Right lobe of liver (tissue), 4 donors: ENCODE data around the gene SPTB.

ENCODE experiments used
- CTCF ChIP-seq, 4 donors: fragments of 200-600 bp in 3 of 4; fragments of 450-650 bp in 1 of 4; IDR thresholded peaks; one replicate each; pipeline versions ENCODE4 v1.5.1 to v1.8.0; 2016 to 2022; ENCODE audit warnings: antibody characterized with exemption in 4 of 4, mild to moderate bottlenecking in 2 of 4
- POLR2A ChIP-seq: fragments of 450-650 bp; IDR thresholded peaks from one replicate; pipeline ENCODE4 v1.6.1; 2017; ENCODE audit warnings: antibody characterized with exemption, mild to moderate bottlenecking
- donor health status: DM: no; HTN: no; CAD: no.
- donor health status: DM: no; HTN: no; CAD: no.
- donor health status: DM: no; HTN: yes; CAD: no.

GRCh38 chr14:64821651-64822050 is 58.1 kb downstream of the SPTB start:
- TF ChIP-seq CTCF (IDR thresholded peaks at IDR 0.05) (no peak), POLR2A (no peak)
